ENCODE data around the gene DUOXA2.

- TF ChIP-seq TAF1 (IDR thresholded peaks at IDR 0.05; ENCODE audit: low read depth) (no peak), CTCF (IDR thresholded peaks at IDR 0.05; ENCODE audit: poor library complexity, severe bottlenecking) (no peak), MXI1 (conservative IDR thresholded peaks at IDR 0.05; ENCODE audit: poor library complexity, severe bottlenecking) (no peak), EZH2 (IDR thresholded peaks at IDR 0.05; ENCODE audit: borderline replicate concordance, insufficient read depth, low read length, poor library complexity, severe bottlenecking) (no peak), POLR2AphosphoS5 (IDR thresholded peaks at IDR 0.05) (no peak), REST (IDR thresholded peaks at IDR 0.05; ENCODE audit: borderline replicate concordance) (no peak), EP300 (conservative IDR thresholded peaks at IDR 0.05; ENCODE audit: poor library complexity, severe bottlenecking) (no peak)
These were observed 43.8 kb downstream of the DUOXA2 start for GRCh38 chr15:45157974-45158373.
